Measurements from ENCODE around the gene EZH1. TPM values are rescaled to one million over a fixed set of nuclear protein-coding genes. Genes with fewer than 3 reads are reported as not detected.

EZH1 gene
- total RNA-seq, 1 experiment from 2014 or later, result 4.5 TPM

- DNase-seq (ENCODE audit: low spot score), result no peak
Measured at GRCh38 chr17:42709561-42709960, 35.3 kb downstream of the EZH1 start.

- no peak for DNase-seq (ENCODE audit: low spot score)
Measured at GRCh38 chr17:42708588-42708987, 36.3 kb downstream of the EZH1 start.

- no peak for DNase-seq (ENCODE audit: low spot score)
Measured at GRCh38 chr17:42706732-42707131, 38.1 kb downstream of the EZH1 start.

GRCh38 chr17:42704837-42705494 is 39.9 kb downstream of the EZH1 start:
- DNase-seq (ENCODE audit: low spot score), result no peak

- no peak for DNase-seq (ENCODE audit: low spot score)
Measured at GRCh38 chr17:42704490-42704836, 40.4 kb downstream of the EZH1 start.

GRCh38 chr17:42702446-42702845 is 42.4 kb downstream of the EZH1 start:
- DNase-seq (ENCODE audit: low spot score), result no peak

GRCh38 chr17:42700586-42701289 is 44.1 kb downstream of the EZH1 start:
- no peak for DNase-seq (ENCODE audit: low spot score)

- DNase-seq (ENCODE audit: low spot score), result no peak
Measured at GRCh38 chr17:42699415-42699740, 45.5 kb downstream of the EZH1 start.

- DNase-seq (ENCODE audit: low spot score), result no peak
Measured at GRCh38 chr17:42698736-42699414, 46.0 kb downstream of the EZH1 start.

- DNase-seq (ENCODE audit: low spot score), result no peak
Measured at GRCh38 chr17:42697108-42697811, 47.6 kb downstream of the EZH1 start.

GRCh38 chr17:42695500-42695899 is 49.3 kb downstream of the EZH1 start:
- DNase-seq (ENCODE audit: low spot score), result no peak

- DNase-seq (ENCODE audit: low spot score), result no peak
Measured at GRCh38 chr17:42694524-42694923, 50.3 kb downstream of the EZH1 start.

GRCh38 chr17:42692489-42692888 is 52.4 kb downstream of the EZH1 start:
- no peak for DNase-seq (ENCODE audit: low spot score)

- DNase-seq (ENCODE audit: low spot score), result no peak
Measured at GRCh38 chr17:42691021-42691545, 53.8 kb downstream of the EZH1 start.

- no peak for DNase-seq (ENCODE audit: low spot score)
Measured at GRCh38 chr17:42690596-42690995, 54.2 kb downstream of the EZH1 start.

- DNase-seq (ENCODE audit: low spot score), result no peak
Measured at GRCh38 chr17:42687707-42688320, 57.0 kb downstream of the EZH1 start.

- DNase-seq (ENCODE audit: low spot score), result no peak
Measured at GRCh38 chr17:42686520-42687128, 58.2 kb downstream of the EZH1 start.

- DNase-seq (ENCODE audit: low spot score), result no peak
Measured at GRCh38 chr17:42685831-42686230, 59.0 kb downstream of the EZH1 start.

- DNase-seq (ENCODE audit: low spot score), result no peak
Measured at GRCh38 chr17:42684929-42685556, 59.8 kb downstream of the EZH1 start.

- no peak for DNase-seq (ENCODE audit: low spot score)
Measured at GRCh38 chr17:42683407-42684034, 61.3 kb downstream of the EZH1 start.
